SH-SY5Y (cell line): Measurements from ENCODE around the gene TBL2.

Experiments used
- GATA2 ChIP-seq: IDR thresholded peaks from 2 replicates; pipeline ENCODE4 v1.6.1; 2011; ENCODE audit warnings: mild to moderate bottlenecking, low read depth, low read length
- GATA3 ChIP-seq: IDR thresholded peaks from 2 replicates; pipeline ENCODE4 v1.6.1; 2011; ENCODE audit warnings: low read depth, mild to moderate bottlenecking, low read length, moderate library complexity

DNA sequence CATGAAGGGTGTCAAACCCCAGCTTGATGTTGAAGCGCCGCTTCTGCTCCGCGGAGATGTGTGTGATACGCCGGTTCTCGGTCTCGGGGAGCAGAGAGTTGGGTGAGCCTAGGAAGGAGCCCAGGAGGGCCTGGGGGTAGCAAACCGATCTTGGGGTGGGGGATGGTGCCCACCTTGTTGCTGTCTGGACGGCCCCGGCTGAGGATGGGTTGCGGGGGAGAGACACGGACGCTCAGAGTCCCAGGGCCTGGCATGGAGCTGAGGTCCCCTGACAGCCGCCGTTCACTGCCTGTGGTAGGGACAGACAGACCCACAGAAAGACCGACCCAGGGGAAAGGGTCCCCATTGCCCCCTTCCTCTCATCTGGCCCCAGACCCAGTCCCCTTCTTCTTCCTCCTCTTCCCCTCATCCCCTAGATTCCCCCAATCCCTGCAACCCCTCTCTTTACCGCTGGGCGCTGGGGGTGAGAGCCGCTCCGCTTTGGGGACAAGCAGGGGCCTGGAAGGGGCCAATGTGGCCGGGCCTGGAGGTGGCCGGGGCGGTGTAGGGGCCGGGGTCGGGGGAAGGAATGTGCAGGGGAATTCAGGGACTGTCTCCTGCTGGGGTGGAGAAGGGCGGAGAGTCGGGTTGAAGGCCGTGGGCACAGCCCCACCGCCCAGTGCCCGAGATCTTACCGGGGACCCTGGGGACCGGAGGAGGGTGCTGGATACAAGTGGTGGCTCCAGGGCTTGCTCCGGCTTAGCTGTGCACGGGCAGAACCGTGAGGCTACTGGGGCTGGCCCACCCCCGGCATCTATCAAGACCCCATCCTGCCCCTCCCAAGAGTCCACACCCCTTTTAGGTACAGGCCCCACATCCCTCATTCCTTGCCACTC is 18.0 kb upstream of the TBL2 start:
- TF ChIP-seq GATA3 (no peak), GATA2 (no peak)
